K562 (cell line): ENCODE results near the gene MOB1A. TPM values are rescaled to one million over a fixed set of nuclear protein-coding genes. Genes with fewer than 3 reads are reported as not detected.

ENCODE experiments used
- CREB3L1 ChIP-seq: fragments of 450-650 bp; IDR thresholded peaks from 2 replicates; pipeline ENCODE4 v1.6.1; 2014; ENCODE audit warnings: low read depth, mild to moderate bottlenecking, moderate library complexity, borderline replicate concordance
- DMBX1 ChIP-seq: fragments of 250-450 bp; sonication (Bioruptor Pico); IDR thresholded peaks from 2 replicates; pipeline ENCODE4 v1.8.0; 2022; ENCODE audit warnings: inconsistent platforms, mild to moderate bottlenecking, moderate library complexity, borderline replicate concordance
- HNRNPUL1 ChIP-seq: fragments of 200-400 bp; formaldehyde crosslinking; IDR thresholded peaks from 2 replicates; pipeline ENCODE4 v1.6.1; 2017; ENCODE audit warnings: low read length
- LCOR ChIP-seq: sonication (generic); formaldehyde crosslinking; IDR thresholded peaks from 2 replicates; pipeline ENCODE4 v1.8.0; 2022; ENCODE audit warnings: mild to moderate bottlenecking, missing genetic modification reagents
- MBD1 ChIP-seq: fragments of 250-450 bp; sonication (Bioruptor Pico); IDR thresholded peaks from 2 replicates; pipeline ENCODE4 v1.8.0; 2022; ENCODE audit warnings: inconsistent platforms
- MEIS2 ChIP-seq: fragments of 450-650 bp; IDR thresholded peaks from 2 replicates; pipeline ENCODE4 v1.6.1; 2014; ENCODE audit warnings: mild to moderate bottlenecking; ENCODE audit not compliant: partially characterized antibody
- SRSF9 ChIP-seq: fragments of 200-400 bp; formaldehyde crosslinking; IDR thresholded peaks from 2 replicates; pipeline ENCODE4 v1.6.1; 2017; ENCODE audit warnings: low read depth, low read length, borderline replicate concordance
- TBP ChIP-seq: optimal IDR thresholded peaks from 2 replicates; pipeline ENCODE3; 2011; ENCODE audit warnings: low read depth, low read length, improper control_type of control experiment
- ZNF146 ChIP-seq: IDR thresholded peaks from one replicate; pipeline ENCODE4 v1.6.1; 2018; ENCODE audit warnings: missing compliant biosample characterization; ENCODE audit not compliant: unreplicated experiment
- ZNF24 ChIP-seq: fragments of 450-650 bp; IDR thresholded peaks from 2 replicates; pipeline ENCODE4 v1.6.1; 2016
- ZNF384 ChIP-seq: IDR thresholded peaks from 2 replicates; pipeline ENCODE4 v1.6.1; 2012; ENCODE audit warnings: low read depth, low read length, improper control_type of control experiment
- ZNF431 ChIP-seq: sonication (generic); formaldehyde crosslinking; IDR thresholded peaks from 2 replicates; pipeline ENCODE4 v1.8.0; 2022; ENCODE audit warnings: mild to moderate bottlenecking, missing genetic modification reagents
- polyA plus RNA-seq, 8 experiments: library from polyadenylated mRNA; depleted of rRNA in 4 of 8; stranded (reverse) in 5 of 8; unstranded in 3 of 8; fragments of >200 nt; fragmentation: Nextera tagmentation in 2 of 8; fragmentation: Illumina TruSeq in 1 of 8; extraction: Ambion mirVana in 2 of 8; extraction: Trizol in 1 of 8; gene quantifications; 2 replicates each; pipeline versions ENCODE4 v1.2.1 to v1.2.3, GENCODE V29; 2011 to 2014; ENCODE audit warnings: inconsistent platforms in 1 of 8, missing spikeins in 1 of 8
- total RNA-seq, 7 experiments: library from RNA; depleted of rRNA in 6 of 7; stranded (reverse); fragments of >200 nt in 6 of 7; fragmentation: Illumina TruSeq in 2 of 7; extraction: Trizol in 2 of 7; gene quantifications; 2 replicates each; pipeline versions ENCODE4 v1.2.1 to v1.2.3, GENCODE V29; 2011 to 2021; ENCODE audit warnings: low replicate concordance in 1 of 7
- TF ChIP-seq, protein P1 (sequence below), 2 experiments: fragments of 450-650 bp; formaldehyde crosslinking in 1 of 2; IDR thresholded peaks; 2 replicates each; pipeline versions ENCODE4 v1.4.0 to v1.6.1; 2014 to 2020; ENCODE audit warnings: mild to moderate bottlenecking in 2 of 2, borderline replicate concordance in 1 of 2, low read depth in 1 of 2
- TF ChIP-seq, protein P2 (sequence below): fragments of 250-450 bp; sonication (Bioruptor Pico); IDR thresholded peaks from 2 replicates; pipeline ENCODE4 v1.8.0; 2022; ENCODE audit warnings: moderate library complexity, mild to moderate bottlenecking, inconsistent platforms

The MOB1A gene
- total and polyA plus RNA-seq, 9 of the 15 experiments (the other 6 are each of a cell fraction or from before 2014, with no cell fraction given), result 24.8 to 100 (median 60.2) TPM

DNA sequence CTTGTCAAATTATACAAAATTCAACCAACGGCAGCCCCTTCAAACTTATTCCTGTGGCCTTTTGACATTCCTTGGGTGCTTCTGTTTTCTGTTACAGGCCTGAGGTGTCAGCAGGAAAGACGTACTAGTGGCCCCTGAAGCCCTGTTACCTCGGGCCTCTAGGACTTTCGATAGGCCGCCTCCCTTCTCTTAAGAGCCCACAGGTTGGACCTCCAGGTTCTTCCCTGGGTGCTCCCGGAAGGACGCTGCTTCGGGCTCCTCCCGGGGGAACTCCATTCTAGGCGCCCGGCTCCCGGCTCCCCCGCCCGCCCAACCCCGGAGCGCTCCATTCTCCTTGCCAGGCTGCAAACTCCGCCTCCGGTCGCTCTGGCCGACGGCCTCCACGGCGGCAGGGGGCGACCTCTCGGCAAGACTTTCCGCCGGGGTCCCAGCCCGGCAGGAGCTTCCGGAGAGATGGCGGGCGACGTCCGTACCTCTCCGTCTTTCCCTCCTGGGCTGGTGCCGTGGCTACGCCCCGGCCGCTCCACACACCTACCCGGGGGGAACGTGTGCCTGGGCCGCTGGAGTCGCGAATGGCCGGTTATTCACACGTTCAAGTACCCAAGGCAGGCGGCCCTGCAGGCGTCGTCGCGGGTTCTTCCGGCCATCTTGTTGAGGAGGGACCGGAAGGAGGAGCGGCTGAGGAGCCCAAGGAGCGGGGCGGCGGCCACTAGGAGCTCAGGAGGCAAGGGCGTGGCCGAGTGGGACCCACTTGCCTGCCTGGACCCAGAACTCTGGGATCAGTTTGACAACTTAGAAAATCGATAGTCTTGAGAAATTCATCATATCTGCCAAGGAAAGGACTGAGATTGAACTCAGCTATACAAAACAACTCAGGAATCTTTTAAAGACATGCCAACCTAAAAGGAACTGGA lies 58.5 kb downstream of the MOB1A start (continued):
- TF ChIP-seq, protein P1, sequence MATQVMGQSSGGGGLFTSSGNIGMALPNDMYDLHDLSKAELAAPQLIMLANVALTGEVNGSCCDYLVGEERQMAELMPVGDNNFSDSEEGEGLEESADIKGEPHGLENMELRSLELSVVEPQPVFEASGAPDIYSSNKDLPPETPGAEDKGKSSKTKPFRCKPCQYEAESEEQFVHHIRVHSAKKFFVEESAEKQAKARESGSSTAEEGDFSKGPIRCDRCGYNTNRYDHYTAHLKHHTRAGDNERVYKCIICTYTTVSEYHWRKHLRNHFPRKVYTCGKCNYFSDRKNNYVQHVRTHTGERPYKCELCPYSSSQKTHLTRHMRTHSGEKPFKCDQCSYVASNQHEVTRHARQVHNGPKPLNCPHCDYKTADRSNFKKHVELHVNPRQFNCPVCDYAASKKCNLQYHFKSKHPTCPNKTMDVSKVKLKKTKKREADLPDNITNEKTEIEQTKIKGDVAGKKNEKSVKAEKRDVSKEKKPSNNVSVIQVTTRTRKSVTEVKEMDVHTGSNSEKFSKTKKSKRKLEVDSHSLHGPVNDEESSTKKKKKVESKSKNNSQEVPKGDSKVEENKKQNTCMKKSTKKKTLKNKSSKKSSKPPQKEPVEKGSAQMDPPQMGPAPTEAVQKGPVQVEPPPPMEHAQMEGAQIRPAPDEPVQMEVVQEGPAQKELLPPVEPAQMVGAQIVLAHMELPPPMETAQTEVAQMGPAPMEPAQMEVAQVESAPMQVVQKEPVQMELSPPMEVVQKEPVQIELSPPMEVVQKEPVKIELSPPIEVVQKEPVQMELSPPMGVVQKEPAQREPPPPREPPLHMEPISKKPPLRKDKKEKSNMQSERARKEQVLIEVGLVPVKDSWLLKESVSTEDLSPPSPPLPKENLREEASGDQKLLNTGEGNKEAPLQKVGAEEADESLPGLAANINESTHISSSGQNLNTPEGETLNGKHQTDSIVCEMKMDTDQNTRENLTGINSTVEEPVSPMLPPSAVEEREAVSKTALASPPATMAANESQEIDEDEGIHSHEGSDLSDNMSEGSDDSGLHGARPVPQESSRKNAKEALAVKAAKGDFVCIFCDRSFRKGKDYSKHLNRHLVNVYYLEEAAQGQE (IDR thresholded peaks at IDR 0.05; ENCODE audit: borderline replicate concordance), result no peak
- TF ChIP-seq, protein P1 (CRISPR knock-in tag; IDR thresholded peaks at IDR 0.05; ENCODE audit: low read depth), result peak; percentile 80
- TF ChIP-seq MBD1 (CRISPR knock-in tag) (no peak), ZNF146 (CRISPR knock-in tag) (peak; percentile 8), ZNF24 (no peak), CREB3L1 (peak; percentile 90), HNRNPUL1 (no peak), LCOR (peak; percentile 96; the same call in 1 of the 2 replicates), ZNF384 (no peak), MEIS2 (no peak), SRSF9 (no peak), DMBX1 (peak; percentile 83; the same call in 1 of the 2 replicates), TBP (peak; percentile 83), ZNF431 (CRISPR knock-in tag) (no peak)
- TF ChIP-seq, protein P2, sequence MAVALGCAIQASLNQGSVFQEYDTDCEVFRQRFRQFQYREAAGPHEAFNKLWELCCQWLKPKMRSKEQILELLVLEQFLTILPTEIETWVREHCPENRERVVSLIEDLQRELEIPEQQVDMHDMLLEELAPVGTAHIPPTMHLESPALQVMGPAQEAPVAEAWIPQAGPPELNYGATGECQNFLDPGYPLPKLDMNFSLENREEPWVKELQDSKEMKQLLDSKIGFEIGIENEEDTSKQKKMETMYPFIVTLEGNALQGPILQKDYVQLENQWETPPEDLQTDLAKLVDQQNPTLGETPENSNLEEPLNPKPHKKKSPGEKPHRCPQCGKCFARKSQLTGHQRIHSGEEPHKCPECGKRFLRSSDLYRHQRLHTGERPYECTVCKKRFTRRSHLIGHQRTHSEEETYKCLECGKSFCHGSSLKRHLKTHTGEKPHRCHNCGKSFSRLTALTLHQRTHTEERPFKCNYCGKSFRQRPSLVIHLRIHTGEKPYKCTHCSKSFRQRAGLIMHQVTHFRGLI (CRISPR knock-in tag), result peak; percentile 61; the same call in 1 of the 2 replicates
